Measurements from ENCODE around the gene ROBO2.

ROBO2 gene

GRCh38 chr3:77039606-77040171 is at the start of gene ROBO2:
ROBO2 (plus strand) TSS chr3:77040099; CDS start chr3:77040786, 687 bp downstream.
- DNase-seq (ENCODE audit: low read depth) = peak; percentile 27

GRCh38 chr3:76990606-76991005 is 49.3 kb upstream of the ROBO2 start:
- DNase-seq (ENCODE audit: low read depth) = no peak

- DNase-seq (ENCODE audit: low read depth) = peak; percentile 8
These were observed 48.7 kb upstream of the ROBO2 start for GRCh38 chr3:76991165-76991564.

GRCh38 chr3:76997733-76998132 is 42.2 kb upstream of the ROBO2 start:
- DNase-seq (ENCODE audit: low read depth) = no peak

GRCh38 chr3:76998555-76998954 is 41.3 kb upstream of the ROBO2 start:
- DNase-seq (ENCODE audit: low read depth) = no peak

- no peak for DNase-seq (ENCODE audit: low read depth)
These were observed 38.7 kb upstream of the ROBO2 start for GRCh38 chr3:77001062-77001701.

- DNase-seq (ENCODE audit: low read depth) = no peak
These were observed 25.7 kb upstream of the ROBO2 start for GRCh38 chr3:77014226-77014625.

GRCh38 chr3:77025471-77025870 is 14.4 kb upstream of the ROBO2 start:
- no peak for DNase-seq (ENCODE audit: low read depth)

- no peak for DNase-seq (ENCODE audit: low read depth)
These were observed 12.8 kb upstream of the ROBO2 start for GRCh38 chr3:77026904-77027634.

GRCh38 chr3:77028005-77028404 is 11.9 kb upstream of the ROBO2 start:
- DNase-seq (ENCODE audit: low read depth) = no peak

- DNase-seq (ENCODE audit: low read depth) = peak; percentile 78
These were observed 1.4 kb upstream of the ROBO2 start for GRCh38 chr3:77038468-77038929.

GRCh38 chr3:77038930-77039605 is 831 bp upstream of the ROBO2 start:
- peak; percentile 5 for DNase-seq (ENCODE audit: low read depth)

GRCh38 chr3:77040216-77040615 is 317 bp downstream of the ROBO2 start:
- DNase-seq (ENCODE audit: low read depth) = no peak

- no peak for DNase-seq (ENCODE audit: low read depth)
These were observed 1.2 kb downstream of the ROBO2 start for GRCh38 chr3:77040926-77041722.

- DNase-seq (ENCODE audit: low read depth) = no peak
These were observed 1.9 kb downstream of the ROBO2 start for GRCh38 chr3:77041811-77042210.

GRCh38 chr3:77042343-77042742 is 2.4 kb downstream of the ROBO2 start:
- DNase-seq (ENCODE audit: low read depth) = no peak

GRCh38 chr3:77042882-77043281 is 3.0 kb downstream of the ROBO2 start:
- no peak for DNase-seq (ENCODE audit: low read depth)

GRCh38 chr3:77045686-77046085 is 5.8 kb downstream of the ROBO2 start:
- DNase-seq (ENCODE audit: low read depth) = no peak

- DNase-seq (ENCODE audit: low read depth) = no peak
These were observed 8.3 kb downstream of the ROBO2 start for GRCh38 chr3:77048186-77048585.

GRCh38 chr3:77051591-77051990 is 11.7 kb downstream of the ROBO2 start:
- no peak for DNase-seq (ENCODE audit: low read depth)

GRCh38 chr3:77052051-77052501 is 12.2 kb downstream of the ROBO2 start:
- no peak for DNase-seq (ENCODE audit: low read depth)
